Measurements from ENCODE around the gene TAOK2. TPM values are rescaled to one million over a fixed set of nuclear protein-coding genes. Genes with fewer than 3 reads are reported as not detected.
"Not testable (repeated sequence)": the region's sequence is repeated elsewhere in the genome, so short reads cannot be mapped to it uniquely, and the experiment has no call there.

The TAOK2 gene
- total RNA-seq, 1 donor from 2014 or later = 80.9 TPM

DNA sequence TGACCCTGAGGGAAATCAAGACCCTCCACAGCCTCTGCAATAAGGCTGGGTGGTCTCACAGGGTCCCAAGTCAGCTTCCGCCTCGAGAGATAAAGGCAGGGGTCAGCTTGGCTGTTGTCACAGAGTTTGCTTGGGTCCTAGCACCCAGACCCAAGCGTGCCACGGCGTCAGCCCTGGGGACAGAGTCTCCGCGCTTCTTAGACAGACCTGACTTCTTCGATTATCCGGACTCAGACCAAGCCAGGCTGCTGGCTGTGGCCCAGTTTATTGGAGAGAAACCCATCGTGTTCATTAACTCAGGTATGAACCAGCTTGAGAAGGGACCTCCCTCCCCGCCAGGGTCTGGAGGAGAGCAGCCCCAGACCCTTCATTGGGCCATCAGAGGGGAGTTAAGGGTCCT, 49.9 kb downstream of the TAOK2 start:
- DNase-seq (ENCODE audit: low read depth) = no peak

DNA sequence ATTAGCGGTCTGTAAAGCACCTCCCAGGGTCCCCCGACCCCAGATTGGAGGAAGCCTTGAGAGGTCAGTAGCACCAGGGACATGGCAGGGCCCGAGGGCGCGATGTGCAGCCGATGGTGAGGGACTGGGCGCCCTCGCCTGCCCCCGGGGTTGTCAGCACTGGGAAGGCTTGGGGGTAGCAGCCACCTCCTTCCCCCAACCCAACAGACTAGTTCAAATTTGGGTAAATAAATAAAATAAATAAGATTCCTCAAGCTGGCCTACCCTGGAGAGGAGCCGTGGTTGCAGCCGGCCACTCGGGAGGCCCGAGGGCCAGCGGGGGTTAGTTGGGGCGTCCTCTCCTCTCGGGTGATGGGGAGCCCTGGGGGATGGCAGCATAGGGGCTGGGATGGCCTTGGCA, 50.8 kb downstream of the TAOK2 start:
- DNase-seq (ENCODE audit: low read depth) = no peak

DNA sequence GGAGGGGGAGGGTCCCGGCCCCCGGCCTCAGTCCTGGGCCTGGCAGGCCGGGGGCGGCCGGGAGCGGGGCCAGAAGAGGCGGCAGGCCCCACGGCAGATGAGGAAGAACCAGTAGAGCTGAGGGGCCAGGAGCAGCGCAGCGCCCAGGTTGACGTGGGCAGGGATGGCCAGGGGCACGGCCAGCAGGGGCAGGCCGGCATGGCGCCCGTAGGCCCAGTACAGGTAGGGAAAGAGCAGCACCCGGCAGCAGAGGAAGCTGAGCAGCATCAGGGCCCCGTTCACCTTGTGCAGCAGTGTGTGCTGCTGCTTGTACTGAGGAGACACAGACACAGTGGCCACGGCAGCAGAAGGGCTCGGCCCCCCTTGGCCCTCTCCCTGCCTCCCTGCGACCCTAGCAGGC, 51.5 kb downstream of the TAOK2 start:
- no peak for DNase-seq (ENCODE audit: low read depth)

DNA sequence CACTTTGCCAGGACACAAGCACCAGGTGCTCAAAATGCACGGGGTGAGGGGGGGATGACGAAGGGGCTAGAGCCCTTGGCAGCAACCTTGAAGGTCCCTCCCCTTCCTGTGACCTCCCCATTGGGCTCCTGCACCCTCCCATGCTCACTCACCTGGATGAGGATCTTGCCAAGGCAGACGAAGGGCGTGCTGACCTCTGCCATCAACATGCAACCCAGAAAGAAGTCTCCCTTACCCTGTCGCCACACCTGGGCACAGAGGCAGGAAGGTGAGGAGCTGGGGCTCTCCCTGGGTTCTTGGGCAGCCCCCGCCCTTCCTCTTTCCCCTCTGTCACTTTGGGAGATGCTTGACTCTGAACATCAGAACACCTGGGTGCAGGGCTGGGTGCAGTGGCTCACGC, 51.9 kb downstream of the TAOK2 start:
- DNase-seq (ENCODE audit: low read depth) = no peak

DNA sequence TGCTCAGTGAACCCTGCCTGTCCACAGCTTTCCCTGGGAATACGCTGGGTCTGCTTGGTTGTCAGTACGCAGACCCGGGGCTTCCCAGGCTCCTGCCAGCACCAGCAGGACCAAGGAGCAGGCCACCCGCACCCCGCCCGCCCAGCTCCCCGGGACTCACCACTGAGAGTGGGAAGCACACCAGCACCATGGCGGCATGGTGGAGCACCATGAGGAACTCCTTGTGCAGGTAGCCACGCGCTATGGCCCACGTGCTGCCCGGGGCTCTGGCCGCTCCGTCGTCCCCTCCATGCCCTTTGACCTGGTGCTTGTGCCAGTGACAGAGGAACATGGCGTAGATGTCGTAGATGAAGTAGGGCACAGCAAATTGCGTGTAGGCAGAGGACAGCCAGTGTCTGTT, 52.8 kb downstream of the TAOK2 start:
- DNase-seq (ENCODE audit: low read depth) = no peak

DNA sequence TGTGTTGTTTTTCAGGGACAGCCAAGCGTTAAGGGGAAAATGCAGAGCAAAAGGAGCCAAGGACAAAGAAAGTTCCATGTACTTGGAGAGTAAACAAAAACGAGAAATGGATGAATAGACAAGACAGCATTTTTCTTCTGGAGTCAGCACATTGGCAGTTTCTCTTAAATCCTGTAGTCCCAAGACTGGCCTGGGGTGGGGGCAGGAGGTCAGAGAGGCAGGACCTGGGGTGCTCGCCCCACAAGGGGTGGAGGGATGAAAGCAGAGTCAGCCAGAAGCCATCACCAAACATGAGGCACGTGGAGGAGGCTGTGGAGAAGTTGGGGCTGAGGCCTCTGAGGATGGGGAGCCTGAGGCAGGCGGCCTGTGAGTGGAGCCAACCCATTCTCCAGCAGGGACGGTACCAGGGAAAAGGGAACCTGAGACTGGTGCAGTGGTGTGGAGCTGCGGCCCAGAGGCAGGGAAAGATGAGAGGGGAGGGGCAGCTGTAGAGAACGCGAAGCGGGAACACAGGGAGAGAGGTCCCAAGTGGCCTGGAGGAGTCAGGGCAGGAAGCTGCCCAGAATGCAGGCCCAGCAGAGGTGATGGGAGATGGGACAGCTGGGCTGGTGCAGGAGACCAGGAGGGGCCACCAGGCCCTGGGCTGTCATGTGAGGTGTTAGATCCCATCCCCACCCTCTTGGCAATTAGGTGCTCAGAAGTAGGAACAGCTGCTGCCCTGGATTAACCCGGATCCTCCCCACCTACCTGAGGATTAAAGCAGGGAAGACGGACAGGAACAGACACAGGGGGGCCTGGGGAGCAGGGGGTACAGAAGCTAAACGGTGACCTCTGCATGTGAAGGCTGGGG, 54.1 kb downstream of the TAOK2 start:
- DNase-seq (ENCODE audit: low read depth) = no peak

DNA sequence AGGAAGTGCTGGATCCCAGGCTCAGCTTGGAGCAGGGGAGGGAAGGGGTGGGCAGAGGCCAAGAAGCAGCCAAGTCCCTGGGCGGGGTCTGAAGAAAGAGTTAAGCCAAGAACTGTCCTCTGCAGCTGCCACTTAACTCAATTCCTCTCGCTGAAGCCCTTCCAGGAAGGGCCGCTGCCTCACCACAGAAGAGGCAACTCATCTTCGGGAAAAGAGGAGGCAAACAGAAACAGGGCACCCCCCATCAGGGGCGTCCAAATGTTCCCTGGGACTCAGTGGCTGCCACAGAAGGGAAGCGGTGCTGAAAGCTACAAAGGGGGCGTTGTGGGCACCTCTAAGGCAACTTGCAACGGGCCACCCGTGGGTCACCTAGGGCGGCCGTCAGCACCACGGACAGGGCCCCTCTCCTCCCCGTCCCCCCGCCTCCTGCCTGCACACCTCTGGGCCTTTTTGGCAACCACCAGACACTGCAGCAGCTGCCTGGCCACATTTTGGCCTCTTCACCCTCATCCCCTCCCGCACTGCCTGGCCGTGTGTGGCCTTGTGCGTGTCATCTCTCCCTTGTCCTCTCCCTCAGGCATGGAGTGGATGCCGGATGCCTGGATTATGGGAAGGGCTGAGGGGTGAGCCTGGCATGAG, 54.9 kb downstream of the TAOK2 start:
- no peak for DNase-seq (ENCODE audit: low read depth)

DNA sequence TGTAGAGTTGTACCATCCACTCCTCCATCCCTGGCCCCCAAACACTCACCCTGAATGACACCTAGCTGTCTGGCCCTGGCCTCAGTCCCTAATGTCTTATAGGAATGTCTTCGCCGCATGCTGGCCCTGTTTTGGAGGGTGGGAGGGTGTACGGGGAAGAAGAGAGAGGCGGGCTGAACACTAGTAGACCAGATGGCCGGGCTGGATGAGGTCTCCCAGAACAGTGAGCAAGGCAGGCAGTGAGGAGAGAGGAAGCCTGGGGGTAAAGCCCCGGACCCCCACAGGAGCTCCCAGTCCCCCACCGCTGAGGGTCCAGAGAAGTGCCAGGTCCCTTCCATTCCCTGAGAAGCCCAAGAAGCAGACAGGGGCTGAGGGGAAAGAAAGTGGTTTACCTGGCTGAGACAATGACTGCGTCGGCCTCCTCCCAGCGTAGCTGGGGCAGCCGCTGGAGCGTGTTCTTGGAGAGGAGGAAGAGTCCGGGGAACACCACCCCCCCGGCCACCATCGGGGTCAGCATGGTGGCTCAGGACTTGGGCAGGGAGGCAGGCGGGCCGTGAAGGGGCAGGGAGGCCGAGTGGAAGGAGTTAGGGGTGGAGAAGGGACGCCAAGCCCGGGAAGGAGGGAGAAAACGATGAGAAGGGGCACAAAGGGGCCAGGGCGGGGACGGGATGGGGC, 56.5 kb downstream of the TAOK2 start:
- no peak for DNase-seq (ENCODE audit: low read depth)

DNA sequence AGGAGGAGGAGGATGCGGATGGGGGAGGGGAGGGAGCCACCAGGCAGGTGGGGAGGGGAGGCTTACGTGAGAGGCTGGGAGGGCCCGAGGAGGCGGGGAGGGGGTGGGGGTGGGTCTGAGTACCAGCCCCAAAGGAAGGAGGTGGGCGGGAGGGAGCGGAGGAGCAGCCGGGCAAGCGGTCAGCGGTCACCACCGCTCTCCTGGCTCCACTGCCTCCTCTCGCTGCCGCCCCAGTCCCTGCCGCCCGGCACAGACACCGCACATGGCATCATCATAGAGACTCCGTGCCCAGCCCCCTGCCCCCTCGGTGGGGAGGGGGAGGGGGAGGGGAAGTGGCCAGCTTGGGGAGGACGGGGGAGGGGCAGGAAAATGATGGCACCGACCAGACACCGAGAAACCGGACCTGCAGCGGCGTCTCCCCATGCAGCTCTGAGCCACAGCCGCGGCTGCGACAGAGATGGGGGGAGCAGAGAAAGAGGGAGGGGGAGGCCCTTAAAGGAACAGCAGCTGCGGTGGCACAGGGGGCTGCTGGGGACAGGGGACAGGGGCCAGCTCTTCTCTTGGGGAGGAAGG, 57.3 kb downstream of the TAOK2 start, which contains the start of gene TLCD3B:
TSS of gene TLCD3B (minus strand) at position 431 of the 573 bp plus-strand sequence. CDS start 744 bp downstream, outside the sequence.
- DNase-seq (ENCODE audit: low read depth) = no peak

DNA sequence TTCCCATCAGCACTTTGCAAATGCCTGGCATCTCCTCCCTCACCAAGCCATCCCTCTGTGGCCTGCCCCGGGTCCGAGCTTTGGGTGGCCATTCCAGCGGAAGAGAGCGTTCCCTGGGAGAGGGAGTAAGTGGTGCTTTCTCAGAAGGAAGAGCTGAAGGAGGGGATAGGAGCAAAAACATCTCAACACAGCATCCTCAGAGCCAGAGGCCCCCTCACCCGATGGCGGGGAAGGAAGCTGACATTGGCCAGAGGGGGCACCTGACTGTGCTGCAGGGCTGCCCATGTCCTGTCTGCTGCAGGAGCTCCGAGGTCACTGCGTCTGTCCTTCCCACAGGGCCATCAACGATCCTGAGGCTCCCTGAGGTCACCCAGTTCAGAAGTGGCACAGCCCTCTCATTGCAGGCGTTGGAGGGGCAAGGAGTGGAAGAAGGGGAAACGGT, 57.8 kb downstream of the TAOK2 start:
- DNase-seq (ENCODE audit: low read depth) = no peak

DNA sequence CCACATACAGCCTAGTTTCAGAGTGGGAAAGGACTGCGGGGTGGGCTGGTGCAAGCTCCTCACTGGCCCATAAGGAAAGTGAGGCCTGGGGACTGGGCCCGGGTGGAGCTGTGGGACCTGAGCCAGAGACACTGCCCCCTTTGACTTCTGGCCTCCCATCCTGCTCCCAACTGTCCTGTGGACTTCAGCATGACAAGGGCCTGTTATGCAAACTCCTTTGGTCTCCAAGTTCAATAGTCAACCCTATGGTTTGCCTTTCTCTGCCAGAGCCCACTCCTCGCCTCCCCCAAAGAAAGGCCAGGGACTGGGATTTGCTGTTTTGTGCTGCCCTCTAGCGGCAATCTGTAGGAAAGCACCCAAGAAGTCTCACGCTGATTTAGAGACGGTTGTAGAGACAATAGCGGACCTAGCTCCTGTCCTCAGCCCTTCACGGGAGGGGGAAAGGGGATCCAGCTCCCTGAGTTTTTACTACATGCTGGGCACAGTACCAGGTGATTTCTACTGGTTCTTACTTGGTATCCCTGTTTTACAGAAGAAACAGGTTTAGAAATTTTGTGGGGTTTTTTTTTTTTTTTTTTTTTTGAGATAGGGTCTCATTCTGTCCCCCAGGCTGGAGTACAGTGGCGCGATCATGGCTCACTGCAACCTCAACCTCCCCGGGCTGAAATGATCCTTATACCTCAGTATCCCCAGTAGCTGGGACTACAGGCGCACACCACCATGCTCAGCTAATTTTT, 58.6 kb downstream of the TAOK2 start:
- DNase-seq (ENCODE audit: low read depth) = peak; percentile 66

DNA sequence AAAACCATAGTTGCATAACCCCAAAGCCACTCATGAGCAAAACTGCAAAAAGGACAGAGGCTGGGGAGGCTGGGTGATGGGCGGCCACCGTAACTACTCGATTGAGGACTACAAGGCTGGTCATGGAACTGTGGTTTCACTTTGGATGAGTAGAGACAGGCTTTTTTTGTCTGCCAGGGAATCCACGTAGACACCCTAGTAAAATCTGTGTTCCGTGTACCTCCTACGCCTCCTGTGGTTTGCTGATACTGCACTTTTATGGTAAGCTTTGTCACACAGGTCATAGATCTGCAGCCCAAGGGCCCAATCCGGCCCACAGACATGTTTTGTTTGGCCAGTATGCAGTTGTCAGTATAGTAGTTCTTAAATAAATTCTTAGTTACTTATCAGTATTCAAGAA, 59.6 kb downstream of the TAOK2 start:
- DNase-seq (ENCODE audit: low read depth) = peak; percentile 65

DNA sequence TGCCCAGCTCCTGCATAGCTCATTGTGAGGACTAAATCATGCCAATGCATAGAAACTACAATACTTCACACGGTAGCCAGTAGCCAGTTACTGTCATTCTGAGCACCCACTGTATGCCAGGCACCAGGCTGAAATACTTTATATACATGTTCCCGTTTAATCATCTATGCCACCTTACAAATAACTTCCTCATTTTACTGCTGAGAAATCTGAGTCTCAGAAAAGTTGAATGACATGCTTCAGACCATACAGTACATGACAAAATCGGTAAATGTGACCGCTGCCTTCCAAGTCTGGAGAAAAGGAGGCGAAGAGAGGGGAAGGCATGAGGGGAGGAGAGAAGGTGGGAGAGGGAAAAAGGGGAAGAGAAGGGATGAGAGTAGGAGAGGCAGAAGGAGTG, 66.6 kb downstream of the TAOK2 start:
- no peak for DNase-seq (ENCODE audit: low read depth)

DNA sequence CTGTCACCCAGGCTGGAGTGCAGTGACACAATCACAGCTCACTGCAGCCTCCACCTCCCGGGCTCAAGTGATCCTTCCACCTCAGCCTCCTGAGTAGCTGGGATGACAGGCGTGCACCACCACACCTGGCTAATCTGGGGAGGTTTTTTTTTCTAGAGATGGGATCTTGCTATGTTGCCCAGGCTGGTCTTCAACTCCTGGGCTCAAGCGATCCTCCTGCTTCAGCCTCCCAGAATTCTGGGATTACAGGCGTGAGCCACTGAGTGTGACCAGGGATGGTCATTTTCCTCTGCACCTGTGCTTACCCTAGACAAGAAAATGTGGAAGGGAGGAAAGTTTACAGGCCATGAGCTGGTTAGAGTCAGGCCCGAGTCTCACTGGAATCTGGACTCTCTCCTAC, 67.0 kb downstream of the TAOK2 start:
- not testable (repeated sequence) for DNase-seq (ENCODE audit: low read depth)

DNA sequence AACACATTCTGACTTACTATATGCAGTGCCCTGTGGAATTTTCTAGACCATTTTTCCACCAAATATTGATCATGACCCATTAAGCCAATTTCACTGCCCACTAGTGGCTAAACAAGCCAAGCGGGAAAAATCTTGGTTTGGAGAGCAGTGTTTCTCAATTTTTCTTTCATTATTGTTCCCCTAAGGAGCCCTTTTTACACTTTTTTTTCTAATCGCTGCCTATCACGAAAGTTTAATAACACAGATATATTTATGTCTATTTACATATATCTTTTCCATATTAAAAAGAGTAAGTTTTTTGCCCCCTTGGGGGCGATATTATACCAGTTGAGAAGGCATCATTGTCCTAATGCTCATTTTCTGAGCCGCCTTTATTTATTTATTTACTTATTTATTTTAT, 68.2 kb downstream of the TAOK2 start:
- DNase-seq (ENCODE audit: low read depth) = peak; percentile 30

Other genes starting within 250 kb of the TAOK2 start
- gene C16orf54, start 227.9 kb upstream of the TAOK2 start, total RNA-seq = not detected in 2 replicates
- not detected in 2 replicates for gene ZG16, start 195.6 kb upstream of the TAOK2 start, total RNA-seq
- gene KIF22, start 183.1 kb upstream of the TAOK2 start, total RNA-seq = 14.0 and 29.5 TPM in 2 replicates
- 159 and 161 TPM in 2 replicates for gene MAZ, start 167.3 kb upstream of the TAOK2 start, total RNA-seq
- 0.25 and 0.35 TPM in 2 replicates for gene PRRT2, start 161.7 kb upstream of the TAOK2 start, total RNA-seq
- gene PAGR1, start 157.7 kb upstream of the TAOK2 start, total RNA-seq = 17.7 and 19.6 TPM in 2 replicates
- gene MVP, start 153.4 kb upstream of the TAOK2 start, total RNA-seq = 431 and 491 TPM in 2 replicates
- gene CDIPT, start 110.6 kb upstream of the TAOK2 start, total RNA-seq = 69.1 and 114 TPM in 2 replicates
- gene SEZ6L2, start 74.3 kb upstream of the TAOK2 start, total RNA-seq = 9.2 and 45.7 TPM in 2 replicates
- gene ASPHD1, start 73.4 kb upstream of the TAOK2 start, total RNA-seq = 15.8 and 33.3 TPM in 2 replicates
- 12.5 and 13.2 TPM in 2 replicates for gene KCTD13, start 47.6 kb upstream of the TAOK2 start, total RNA-seq
- 48.9 and 112 TPM in 2 replicates for gene TMEM219, start 11.8 kb upstream of the TAOK2 start, total RNA-seq
- 7.8 and 8.2 TPM in 2 replicates for gene HIRIP3, start 21.7 kb downstream of the TAOK2 start, total RNA-seq
- 27.7 and 48.1 TPM in 2 replicates for gene INO80E, start 22.4 kb downstream of the TAOK2 start, total RNA-seq
- gene DOC2A, start 37.2 kb downstream of the TAOK2 start, total RNA-seq = 0.80 TPM in 1 of 2 replicates, not detected in the other
- gene C16orf92, start 49.3 kb downstream of the TAOK2 start, total RNA-seq = not detected in 2 replicates
- gene TLCD3B, start 57.4 kb downstream of the TAOK2 start, total RNA-seq = 0.15 TPM in 1 of 2 replicates, not detected in the other
- 525 and 1,258 TPM in 2 replicates for gene ALDOA, start 91.9 kb downstream of the TAOK2 start, total RNA-seq
- 154 and 293 TPM in 2 replicates for gene PPP4C, start 102.1 kb downstream of the TAOK2 start, total RNA-seq
- 0.15 TPM in 1 of 2 replicates, not detected in the other for gene TBX6, start 118.1 kb downstream of the TAOK2 start, total RNA-seq
- gene YPEL3, start 122.3 kb downstream of the TAOK2 start, total RNA-seq = 7.6 and 12.9 TPM in 2 replicates
- 0.15 TPM in 1 of 2 replicates, not detected in the other for gene GDPD3, start 139.7 kb downstream of the TAOK2 start, total RNA-seq
- 11.6 and 11.9 TPM in 2 replicates for gene MAPK3, start 149.4 kb downstream of the TAOK2 start, total RNA-seq
- gene CORO1A, start 209.7 kb downstream of the TAOK2 start, total RNA-seq = 0.85 and 8.3 TPM in 2 replicates
- 77.7 and 299 TPM in 2 replicates for gene BOLA2B, start 219.8 kb downstream of the TAOK2 start, total RNA-seq
- 8.1 and 24.5 TPM in 2 replicates for gene SLX1A, start 220.0 kb downstream of the TAOK2 start, total RNA-seq
- gene SULT1A3, start 225.4 kb downstream of the TAOK2 start, total RNA-seq = 0.35 and 1.9 TPM in 2 replicates